ENCODE results near the gene SELENOI. TPM values are rescaled to one million over a fixed set of nuclear protein-coding genes. Genes with fewer than 3 reads are reported as not detected.

The SELENOI gene
- total RNA-seq, 1 donor from 2014 or later: 30.9 TPM

DNA sequence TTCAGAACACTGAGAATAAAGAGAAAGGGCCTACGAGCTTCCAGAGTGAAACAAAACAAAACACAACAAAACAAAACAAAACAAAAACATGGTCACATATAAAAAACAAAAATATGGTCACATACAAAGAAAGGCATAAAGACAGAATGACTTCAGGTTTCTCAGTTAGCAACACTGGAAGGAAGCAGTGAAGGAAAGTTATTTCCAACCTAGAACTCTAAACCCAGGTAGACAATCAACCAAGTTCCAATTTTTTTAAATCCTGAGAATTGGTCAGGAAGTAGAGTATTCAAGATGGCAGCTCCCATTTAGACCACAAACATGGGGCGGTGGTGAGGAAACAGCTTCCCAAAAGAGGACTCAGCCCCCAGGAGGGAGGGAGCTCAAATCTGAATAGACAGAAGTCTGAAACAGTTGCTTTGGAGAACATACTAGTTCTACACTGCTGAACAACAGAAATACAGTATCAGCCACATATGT, 64.9 kb downstream of the SELENOI start:
- DNase-seq (ENCODE audit: low spot score): no peak

DNA sequence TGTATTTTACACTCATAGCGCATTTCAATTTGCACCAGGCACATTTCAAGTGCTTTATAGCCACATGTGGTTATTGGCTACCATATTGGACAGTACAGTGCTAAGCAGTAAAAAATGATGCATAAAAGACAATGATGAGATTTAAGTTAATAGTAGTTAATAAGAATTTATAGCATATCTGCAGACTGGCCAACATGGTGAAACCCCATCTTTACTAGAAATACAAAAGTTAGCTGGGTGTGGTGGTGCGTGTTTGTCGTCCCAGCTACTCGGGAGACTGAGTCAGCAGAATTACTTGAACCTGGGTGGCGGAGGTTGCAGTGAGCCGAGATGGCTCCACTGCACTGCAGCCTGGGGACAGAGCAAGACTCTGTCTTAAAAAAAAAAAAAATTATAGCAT, 65.5 kb downstream of the SELENOI start:
- DNase-seq (ENCODE audit: low spot score): no peak

DNA sequence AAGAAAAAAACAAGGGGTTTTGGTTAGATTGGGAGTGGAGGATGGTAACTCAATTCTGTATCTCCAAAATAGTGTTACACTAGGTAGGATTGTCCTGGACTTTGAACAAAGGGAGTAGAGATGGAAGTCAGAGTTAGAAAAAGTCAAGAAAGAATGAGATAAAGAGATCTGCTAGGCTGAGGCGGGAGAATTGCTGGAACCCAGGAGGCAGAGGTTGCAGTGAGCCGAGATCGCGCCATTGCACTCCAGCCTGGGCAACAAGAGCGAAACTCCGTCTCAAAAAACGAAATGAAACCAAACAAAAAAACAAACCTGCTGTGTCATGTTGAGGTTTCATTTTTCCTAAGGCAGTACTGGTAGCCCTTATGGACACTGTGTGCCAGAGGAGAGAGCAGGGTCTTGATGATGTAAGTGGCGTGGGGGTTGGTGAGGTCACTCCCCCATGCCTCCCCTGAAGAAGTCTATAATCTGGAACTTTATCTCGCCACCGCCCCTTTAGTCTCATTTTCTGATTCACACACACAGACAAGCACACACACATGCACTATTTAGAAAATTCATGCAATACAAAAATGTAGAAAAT, 66.2 kb downstream of the SELENOI start:
- DNase-seq (ENCODE audit: low spot score): no peak

DNA sequence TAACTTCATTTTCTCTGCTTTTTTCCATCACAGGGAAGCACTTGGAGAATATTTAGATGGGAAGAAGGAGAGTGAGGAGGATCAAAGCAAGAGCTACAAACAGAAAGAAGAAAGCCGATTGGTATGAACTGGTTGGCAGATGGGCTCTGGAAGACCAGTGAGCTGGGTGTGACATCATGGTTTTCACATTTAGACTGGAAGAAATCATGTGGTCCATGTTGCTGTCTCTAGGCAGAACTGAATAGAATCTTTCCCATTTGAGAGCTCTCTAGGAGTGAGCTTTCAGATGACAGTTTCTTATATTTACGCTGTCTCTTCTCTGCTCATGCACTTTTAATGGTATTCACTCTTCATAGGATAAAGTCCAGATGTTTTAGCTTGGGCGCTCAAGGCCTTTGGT, 68.4 kb downstream of the SELENOI start:
- no peak for DNase-seq (ENCODE audit: low spot score)

DNA sequence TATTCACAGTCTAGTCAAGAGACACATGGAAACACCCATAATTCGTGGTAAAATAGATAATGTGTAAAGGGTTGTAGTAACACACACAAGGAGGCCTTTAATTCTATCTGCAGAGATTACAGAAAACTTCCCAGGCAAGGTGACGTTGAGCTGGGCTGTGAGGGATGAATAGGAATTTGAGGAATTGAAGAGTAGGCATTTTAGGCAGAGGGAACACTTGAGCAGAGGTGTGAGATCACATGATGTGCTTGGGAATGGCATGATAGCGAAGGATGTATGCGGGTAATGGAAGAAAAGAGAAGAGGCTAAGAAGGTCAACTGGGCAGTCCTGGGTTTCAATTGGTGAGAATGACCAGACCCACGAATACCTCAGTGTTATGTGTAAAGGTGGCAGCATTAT, 76.0 kb downstream of the SELENOI start:
- no peak for DNase-seq (ENCODE audit: low spot score)

DNA sequence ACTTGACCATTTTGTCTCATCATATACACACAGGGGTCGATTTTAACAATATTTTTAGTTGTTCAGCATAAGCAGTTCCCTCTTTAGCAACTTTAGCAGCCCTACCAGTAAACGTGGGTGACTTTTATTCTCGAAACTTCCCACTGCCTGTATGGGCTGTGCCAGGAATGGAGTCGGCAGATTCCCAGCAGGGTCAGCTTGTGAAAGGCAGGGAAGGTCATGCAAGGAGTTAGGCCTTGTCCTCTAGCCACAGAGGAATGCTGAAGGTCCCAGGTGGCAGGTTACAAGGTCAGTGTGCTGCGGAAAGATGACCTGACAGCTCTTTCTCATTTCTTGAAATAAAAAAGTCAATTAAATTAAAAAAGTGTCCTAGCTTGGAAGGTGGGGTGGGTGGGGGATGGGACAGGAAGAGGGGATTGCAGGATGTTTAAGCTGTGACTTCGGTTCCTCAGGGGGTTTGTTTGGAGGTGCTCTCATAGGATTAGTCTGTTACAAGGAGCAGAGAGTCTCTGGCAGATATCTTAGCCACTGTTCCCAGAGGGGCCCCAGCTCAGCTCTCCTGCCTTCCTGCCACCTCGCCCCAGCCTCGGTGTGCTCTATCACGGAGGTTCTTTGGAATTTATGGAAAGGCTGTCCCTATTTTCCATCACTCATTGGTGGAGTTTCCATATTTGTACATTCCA, 77.1 kb downstream of the SELENOI start:
- DNase-seq (ENCODE audit: low spot score): no peak

DNA sequence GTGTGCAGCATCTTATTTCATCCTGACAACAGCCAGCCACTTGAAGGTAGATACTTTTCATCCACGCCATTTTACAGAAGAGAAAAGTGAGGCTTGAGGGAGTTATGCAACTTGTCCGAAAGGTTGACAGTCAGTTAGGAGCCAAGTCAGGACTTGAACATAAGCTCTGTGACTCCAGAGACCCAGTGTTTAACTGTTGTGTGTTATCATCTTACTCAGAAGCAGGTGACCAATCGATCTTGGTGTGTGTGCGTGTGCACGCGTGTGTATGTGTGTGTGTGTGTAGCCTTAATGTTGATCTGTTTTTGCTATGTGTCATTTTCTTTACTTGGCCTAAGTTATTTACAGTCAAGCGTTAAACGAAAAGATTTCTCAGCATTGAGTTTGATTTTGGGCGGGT, 77.8 kb downstream of the SELENOI start:
- DNase-seq (ENCODE audit: low spot score): no peak

DNA sequence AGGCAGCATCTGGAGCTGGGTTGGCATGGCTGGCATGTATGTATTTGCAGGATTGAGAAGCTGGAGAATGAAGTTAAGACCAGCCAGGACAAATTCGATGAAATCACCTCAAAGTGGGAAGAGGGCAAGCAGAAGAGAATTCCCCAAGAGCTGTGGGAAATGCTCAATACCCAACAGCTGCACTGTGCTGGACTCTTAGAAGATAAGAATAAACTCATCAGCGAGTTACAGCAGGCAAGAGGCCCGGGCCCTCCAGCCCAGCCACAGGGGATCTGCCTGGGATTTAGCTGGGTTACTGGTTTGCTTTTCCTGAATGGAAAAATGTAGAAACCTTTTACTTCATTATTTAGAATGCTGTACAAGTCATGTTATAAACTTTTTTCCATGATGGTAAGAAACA, 78.3 kb downstream of the SELENOI start:
- no peak for DNase-seq (ENCODE audit: low spot score)

DNA sequence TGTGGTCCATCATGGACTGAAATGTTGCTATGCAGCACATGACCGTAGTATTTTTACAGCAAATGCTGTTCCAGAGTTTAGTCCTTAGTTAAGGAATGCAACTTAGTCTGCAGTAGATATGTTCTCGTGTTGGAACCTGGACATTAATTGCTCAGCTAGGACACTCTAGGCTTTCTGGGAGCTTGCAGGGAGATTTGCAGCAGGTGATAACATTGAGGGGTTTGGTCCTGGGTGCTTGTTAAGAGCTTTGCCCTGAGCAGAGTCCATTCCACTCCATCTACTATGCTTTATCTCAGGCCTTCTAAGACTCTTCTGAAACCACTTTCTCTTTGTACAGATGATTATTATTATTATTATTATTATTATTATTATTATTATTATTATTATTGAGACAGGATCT, 82.9 kb downstream of the SELENOI start:
- DNase-seq (ENCODE audit: low spot score): no peak

DNA sequence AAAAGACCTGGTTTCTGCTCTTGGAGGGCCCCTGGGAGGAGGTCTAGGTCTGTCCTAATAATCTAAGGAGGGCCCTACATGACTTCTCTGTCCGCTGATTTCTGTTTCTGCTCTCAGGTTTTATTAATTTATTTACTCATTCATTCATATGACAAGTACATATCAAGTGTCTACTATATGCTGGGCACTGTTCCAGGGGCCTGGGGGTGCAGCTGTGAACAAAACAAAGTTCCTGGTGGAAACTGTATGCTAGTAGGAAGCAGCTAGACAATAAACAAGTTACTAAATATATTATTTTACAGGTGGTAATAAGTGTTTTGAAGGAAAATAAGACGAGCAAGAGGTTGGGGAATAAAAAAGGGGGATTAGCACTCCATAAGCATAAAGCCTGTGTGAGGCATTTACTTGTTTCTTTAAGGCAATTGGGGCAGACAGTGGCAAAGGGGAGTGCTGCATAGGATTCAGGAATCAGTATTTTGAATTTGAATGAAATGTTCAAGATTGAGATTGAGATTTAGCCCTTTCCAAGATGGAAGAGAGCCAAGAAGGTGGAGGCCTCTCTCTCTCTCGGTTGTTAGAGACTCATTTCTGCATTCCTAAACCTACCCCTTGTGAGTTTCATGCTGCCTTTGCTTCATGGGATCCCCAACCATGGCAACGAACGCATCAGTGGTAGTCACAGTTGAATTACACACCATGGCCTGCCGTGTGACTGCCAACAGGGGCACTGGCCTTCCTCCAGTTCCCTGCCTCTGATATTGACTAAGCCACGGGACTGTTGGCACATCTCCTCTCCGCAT, 84.0 kb downstream of the SELENOI start:
- DNase-seq (ENCODE audit: low spot score): no peak

DNA sequence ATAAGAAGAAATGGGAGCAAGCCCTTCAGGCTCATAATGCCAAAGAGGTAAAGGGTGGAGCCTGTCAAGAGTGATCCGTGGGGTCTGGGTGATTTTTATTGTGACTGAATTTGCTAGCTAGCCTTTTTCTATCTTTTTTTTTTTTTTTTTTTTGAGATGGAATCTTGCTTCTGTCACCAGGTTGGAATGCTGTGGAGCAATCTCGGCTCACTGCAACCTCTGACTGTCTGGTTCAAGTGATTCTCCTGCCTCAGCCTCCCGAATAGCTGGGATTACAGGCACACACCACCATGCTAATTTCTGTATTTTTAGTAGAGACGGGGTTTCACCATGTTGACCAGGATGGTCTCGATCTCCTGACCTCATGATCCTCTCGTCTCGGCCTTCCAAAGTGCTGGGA, 84.9 kb downstream of the SELENOI start:
- DNase-seq (ENCODE audit: low spot score): no peak

DNA sequence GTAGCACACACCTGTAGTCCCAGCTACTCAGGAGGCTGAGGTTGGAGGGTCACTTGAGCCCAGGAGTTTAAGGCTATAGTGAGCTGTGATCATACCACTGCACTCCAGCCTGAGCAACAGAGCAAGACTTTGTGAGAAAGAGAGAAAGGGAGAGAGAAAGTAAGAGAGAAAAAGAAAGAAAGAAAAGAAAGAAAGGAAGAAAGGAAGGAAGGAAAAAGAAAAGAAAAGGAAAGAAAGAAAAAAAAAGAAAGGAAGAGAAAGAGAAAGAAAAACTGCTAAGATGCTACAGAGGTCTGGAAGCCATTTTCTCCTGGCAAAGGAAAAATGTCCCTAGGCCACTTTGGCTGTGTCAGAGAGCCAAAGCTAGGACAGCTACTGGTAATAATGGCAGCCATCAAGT, 86.4 kb downstream of the SELENOI start:
- no peak for DNase-seq (ENCODE audit: low spot score)

DNA sequence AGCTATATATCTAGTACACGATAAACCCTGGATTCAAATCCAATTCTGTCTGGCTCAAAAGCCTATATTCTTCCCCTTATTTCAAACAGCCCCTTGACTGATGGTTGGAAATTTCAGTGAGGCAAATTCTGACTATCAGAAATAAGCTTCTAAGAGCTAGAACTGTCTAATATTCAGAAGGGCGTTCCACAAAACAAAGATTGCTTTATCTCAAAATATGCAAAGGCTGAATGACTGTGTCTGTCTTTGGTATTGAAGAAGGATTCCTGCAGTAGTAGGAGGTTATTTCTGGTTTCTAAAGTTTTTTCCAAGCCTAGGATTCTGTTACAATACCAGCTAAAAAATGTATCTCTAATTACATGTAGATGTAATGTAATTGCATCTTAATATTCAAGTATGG, 86.9 kb downstream of the SELENOI start:
- DNase-seq (ENCODE audit: low spot score): no peak

DNA sequence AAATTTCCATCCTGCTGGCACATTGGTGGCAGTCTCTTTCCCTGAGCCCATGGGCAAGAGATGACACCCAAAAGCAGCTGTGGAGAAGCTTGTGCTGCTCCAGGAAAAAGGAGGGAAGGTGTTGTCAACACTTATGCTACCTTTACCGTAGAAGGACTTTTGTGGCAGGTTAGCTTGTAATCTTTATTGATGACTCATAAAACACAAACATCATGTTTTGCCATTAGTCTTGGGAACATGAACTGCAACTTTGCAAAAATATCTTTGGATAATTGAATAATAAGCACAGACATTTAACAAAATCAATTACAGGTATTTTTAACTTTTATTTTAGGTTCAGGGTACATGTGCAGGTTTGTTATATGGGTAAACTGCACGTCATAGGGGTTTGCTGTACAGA, 89.2 kb downstream of the SELENOI start:
- no peak for DNase-seq (ENCODE audit: low spot score)

DNA sequence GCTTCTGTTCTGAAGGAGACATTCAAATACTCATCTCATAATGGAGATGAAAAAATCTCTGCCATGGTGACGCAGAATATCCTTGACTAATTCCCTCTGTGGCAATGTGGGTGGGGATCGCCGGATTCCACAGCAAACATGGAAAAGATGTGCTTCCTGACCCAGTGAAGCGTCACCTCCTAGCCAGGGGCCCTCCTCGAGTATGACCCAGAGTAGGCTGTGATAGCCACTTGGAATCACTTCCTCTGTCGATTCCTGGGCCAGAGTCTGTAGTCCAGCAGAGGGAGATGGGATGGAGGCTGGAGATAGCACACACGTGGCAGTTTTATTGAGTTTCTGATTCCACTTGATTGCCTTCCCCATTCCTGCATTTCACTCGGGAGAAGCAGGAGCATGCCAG, 92.6 kb downstream of the SELENOI start:
- no peak for DNase-seq (ENCODE audit: low spot score)

DNA sequence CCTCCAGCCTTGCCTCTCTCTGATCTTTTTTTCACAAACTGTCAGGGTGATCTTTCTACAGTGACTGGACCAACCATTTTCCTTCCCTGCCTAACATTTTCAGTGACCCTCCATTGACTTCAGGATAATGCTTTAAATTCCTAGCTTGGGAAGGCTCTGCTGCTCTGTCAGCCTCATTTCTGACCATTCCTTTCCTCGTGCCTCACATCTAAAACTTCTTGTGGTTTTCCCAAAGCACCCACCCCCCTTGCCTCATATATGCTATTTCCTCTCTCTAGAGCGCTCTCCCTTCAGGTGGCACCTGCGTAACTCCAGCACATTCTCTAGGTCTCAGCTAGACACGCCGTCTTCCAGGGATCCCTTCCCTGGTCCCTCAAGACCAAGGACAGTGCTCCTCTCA, 93.0 kb downstream of the SELENOI start:
- no peak for DNase-seq (ENCODE audit: low spot score)

DNA sequence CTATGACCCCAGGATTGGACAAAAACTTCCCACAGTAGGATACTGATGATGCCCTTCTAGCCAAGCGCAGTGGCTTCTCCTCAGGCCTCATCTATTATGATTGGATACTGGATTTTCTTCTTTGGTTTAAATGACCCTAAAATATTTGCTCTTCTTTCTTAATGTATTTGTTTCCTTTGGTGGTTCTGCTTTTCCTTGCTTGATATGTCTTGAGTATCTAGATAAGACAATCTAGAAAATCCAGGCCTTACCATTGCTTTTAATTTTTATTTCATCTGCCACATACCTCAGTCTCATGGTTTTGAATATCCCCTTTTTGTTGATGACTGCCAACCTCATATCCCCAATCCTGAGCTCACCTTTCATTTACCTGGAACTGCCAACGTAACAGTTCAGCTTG, 96.4 kb downstream of the SELENOI start:
- no peak for DNase-seq (ENCODE audit: low spot score)

DNA sequence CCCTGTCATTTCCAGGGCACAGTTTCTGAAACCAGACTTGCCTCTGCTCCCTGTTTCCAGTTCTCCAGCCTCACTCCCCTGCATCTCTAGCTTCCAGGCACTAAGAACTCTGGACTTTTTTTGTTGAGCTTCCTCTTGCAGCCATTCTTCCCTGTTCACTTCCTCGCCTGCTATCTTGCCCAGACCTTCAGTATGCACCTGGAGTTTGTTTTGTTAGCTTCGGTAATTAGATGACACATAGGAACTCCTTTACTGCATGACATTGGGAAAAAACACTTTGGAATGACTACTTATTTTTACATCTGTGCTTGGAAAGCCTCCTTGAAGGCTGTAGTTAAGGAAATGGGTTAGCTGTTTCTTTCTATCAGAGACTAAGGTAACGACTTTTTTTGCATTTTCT, 96.8 kb downstream of the SELENOI start:
- DNase-seq (ENCODE audit: low spot score): no peak

DNA sequence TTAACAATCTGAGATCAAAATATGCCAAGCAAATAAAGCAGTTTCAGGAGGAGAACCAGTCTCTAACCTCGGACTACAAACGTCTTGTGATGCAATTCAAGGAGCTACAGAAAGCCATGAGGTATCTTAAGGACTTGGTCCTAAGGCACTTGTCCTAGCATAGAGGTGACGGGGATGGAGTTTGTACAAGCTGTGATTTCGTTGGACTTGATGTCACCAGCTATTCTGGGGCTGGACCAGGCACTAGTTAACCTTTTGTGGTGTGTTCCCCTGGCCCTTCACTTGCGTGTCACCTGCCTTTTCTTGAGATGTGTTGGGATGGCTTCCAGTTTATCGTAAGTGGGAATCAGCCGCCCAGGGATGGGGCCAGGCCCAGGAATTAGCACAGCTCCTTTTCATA, 98.3 kb downstream of the SELENOI start:
- no peak for DNase-seq (ENCODE audit: low spot score)

Measured in mucosa of gallbladder (tissue), 1 donor.